GM12878 (cell line): ENCODE data around the gene FAM89B.

Experiments
- LARP7 ChIP-seq: fragments of 450-650 bp; IDR thresholded peaks from 2 replicates; pipeline ENCODE4 v1.6.1; 2017; ENCODE audit warnings: mild to moderate bottlenecking
- ZBTB40 ChIP-seq: fragments of 450-650 bp; IDR thresholded peaks from 2 replicates; pipeline ENCODE4 v1.6.1; 2016; ENCODE audit warnings: mild to moderate bottlenecking, moderate library complexity, borderline replicate concordance

DNA sequence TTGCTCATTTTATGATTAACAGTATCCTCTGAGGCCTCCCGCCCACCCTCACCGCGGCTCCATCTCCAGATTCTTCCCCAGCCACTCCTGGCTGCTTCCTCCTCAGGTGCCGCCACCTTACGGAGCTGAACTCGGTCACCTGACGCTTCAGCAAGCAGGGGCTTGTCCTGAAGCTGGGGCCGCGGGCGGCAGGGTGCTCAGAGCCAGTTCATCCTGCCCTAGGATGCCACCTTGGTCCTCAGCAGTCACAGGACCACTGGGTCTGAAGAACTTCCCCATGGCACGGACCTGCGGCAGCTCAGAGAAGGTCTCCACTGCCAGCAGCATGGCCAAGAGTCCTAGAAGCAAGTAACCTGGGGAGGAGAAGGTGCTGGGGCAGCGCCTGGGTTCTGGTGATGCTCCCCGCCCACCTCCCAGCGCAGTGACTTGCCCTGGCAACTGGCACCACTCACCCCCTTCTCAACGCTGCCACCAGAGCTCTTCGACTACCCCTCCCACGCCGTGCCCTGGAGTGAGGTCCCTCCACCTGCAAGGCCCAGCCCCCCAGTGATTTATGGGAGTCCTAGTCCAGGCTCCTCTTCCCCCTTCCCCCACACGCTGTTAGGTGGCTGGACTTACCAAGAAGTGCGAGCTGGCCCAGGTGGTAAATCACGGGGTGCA, 20.6 kb downstream of the FAM89B start:
- TF ChIP-seq ZBTB40 (no peak), LARP7 (no peak)
